ENCODE data around the gene UCK2. TPM values are rescaled to one million over a fixed set of nuclear protein-coding genes. Genes with fewer than 3 reads are reported as not detected.

Gene UCK2
- total and polyA plus RNA-seq, 10 of the 15 experiments (the other 5 are each of a cell fraction or from before 2014, with no cell fraction given): 55.3 to 106 (median 84.9) TPM

DNA sequence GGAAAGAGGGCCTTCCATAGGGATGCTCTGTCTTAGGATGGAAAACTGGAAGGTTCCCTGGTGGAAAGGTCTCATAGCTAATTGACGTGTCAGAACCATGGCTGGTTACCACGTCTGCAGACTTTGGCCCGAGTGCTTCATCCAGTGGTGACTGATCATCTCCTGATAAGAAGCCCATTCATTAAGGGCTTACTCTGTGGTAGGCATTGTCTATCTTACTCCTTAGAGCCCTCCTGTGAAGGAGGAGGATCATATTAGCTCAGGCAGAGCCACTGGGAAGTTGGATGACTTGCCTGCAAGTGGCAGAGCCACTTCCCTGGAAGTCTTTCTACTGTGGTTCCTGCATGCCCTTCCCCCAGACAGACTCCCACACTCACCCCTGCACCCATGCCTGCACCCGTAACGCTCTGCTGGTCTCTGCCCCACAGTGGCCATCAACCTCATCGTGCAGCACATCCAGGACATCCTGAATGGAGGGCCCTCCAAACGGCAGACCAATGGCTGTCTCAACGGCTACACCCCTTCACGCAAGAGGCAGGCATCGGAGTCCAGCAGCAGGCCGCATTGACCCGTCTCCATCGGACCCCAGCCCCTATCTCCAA, 79.9 kb downstream of the UCK2 start:
- RAD21 ChIA-PET (ENCODE audit: unreplicated experiment): interaction anchor here (1.9 kb wide), 1 partner anchor 79 kb away, joined by 5 read pairs; no protein-coding TSS in a partner anchor
- Histone ChIP-seq H3K79me2 (ENCODE audit: control insufficient read depth, insufficient read depth, low read length) (no peaks in the 10 kb centered on the region), H3K9me3 (replicated peaks; ENCODE audit: control insufficient read depth, insufficient read depth, low read length) (no peaks in the 10 kb centered on the region), H3K36me3 (ENCODE audit: control insufficient read depth in 2 of 2, insufficient read depth in 2 of 2, low read length in 1 of 2) (peaks cover 11 to 26% of the 10 kb centered on the region in 2 experiments; a peak in 3 of 4 replicates), H3K9ac (ENCODE audit: control insufficient read depth, insufficient read depth, low read length) (no peak overlapping the region), H3K4me3 (no peak overlapping the region), H3K4me1 (ENCODE audit: control insufficient read depth, insufficient read depth, low read length) (no peaks in the 10 kb centered on the region), H2AFZ (ENCODE audit: control insufficient read depth, low read depth, low read length) (no peak overlapping the region), H3K4me2 (ENCODE audit: control insufficient read depth, insufficient read depth) (no peak overlapping the region), H3K27me3 (replicated peaks in 1 of 2; ENCODE audit: control insufficient read depth in 2 of 2, insufficient read depth in 2 of 2, low read length in 1 of 2) (no peaks in the 10 kb centered on the region), H4K20me1 (ENCODE audit: control insufficient read depth, insufficient read depth) (no peaks in the 10 kb centered on the region), H3K27ac (ENCODE audit: control insufficient read depth, insufficient read depth) (no peak overlapping the region)
- 78% methylated on average over 13 of the region's 13 CpGs for WGBS (ENCODE audit: insufficient coverage, insufficient replicate concordance, low lambda C conversion rate, missing lambda C conversion rate)
- intact Hi-C loops (cut with micrococcal nuclease; ENCODE audit: unreplicated experiment): no loop called here
- ATAC-seq (no peak), DNase-seq (ENCODE audit: low read depth, low spot score) (no peak), FAIRE-seq (no peak)
- POLR2A ChIA-PET: interaction anchor here (1.0 to 1.6 kb wide), 3 partner anchors 26 to 170 kb away, joined by 3 to 5 read pairs (median 3); no protein-coding TSS in a partner anchor
- CTCF ChIA-PET: interaction anchor here (0.9 to 2.8 kb wide), 7 partner anchors 9 to 571 kb away, joined by 3 to 8 read pairs (median 3); partner anchors contain the start of genes ALDH9A1, TMCO1 and UCK2
- in situ Hi-C loops (cut with MboI): no loop called here
- no TSS peak for BruUV-seq (replicated peaks)
- SMC1A ChIA-PET (ENCODE audit: uncharacterized antibody, unreplicated experiment): interaction anchor here (0.6 to 2.0 kb wide), 14 partner anchors 10 to 716 kb away, joined by 3 to 7 read pairs (median 4); no protein-coding TSS in a partner anchor
- TF ChIP-seq SMAD5 (IDR thresholded peaks at IDR 0.05; ENCODE audit: low read depth): no peak
- TF ChIP-seq, protein P1, sequence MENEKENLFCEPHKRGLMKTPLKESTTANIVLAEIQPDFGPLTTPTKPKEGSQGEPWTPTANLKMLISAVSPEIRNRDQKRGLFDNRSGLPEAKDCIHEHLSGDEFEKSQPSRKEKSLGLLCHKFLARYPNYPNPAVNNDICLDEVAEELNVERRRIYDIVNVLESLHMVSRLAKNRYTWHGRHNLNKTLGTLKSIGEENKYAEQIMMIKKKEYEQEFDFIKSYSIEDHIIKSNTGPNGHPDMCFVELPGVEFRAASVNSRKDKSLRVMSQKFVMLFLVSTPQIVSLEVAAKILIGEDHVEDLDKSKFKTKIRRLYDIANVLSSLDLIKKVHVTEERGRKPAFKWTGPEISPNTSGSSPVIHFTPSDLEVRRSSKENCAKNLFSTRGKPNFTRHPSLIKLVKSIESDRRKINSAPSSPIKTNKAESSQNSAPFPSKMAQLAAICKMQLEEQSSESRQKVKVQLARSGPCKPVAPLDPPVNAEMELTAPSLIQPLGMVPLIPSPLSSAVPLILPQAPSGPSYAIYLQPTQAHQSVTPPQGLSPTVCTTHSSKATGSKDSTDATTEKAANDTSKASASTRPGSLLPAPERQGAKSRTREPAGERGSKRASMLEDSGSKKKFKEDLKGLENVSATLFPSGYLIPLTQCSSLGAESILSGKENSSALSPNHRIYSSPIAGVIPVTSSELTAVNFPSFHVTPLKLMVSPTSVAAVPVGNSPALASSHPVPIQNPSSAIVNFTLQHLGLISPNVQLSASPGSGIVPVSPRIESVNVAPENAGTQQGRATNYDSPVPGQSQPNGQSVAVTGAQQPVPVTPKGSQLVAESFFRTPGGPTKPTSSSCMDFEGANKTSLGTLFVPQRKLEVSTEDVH (IDR thresholded peaks at IDR 0.05; ENCODE audit: low read depth, partially characterized antibody): no peak
